H1 (cell line): ENCODE results near the gene EXOSC7. TPM values are rescaled to one million over a fixed set of nuclear protein-coding genes. Genes with fewer than 3 reads are reported as not detected.

ENCODE experiments used
- ATF2 ChIP-seq: IDR thresholded peaks from 2 replicates; pipeline ENCODE4 v1.6.1; 2012; ENCODE audit warnings: low read length, inconsistent platforms
- CTCF ChIP-seq, 3 experiments: IDR thresholded peaks; 1 replicate in 2 of 3; 2 replicates in 1 of 3; pipeline versions ENCODE4 v1.5.1 to v1.6.1; 2011; ENCODE audit warnings: low read length in 3 of 3, mild to moderate bottlenecking in 3 of 3, inconsistent platforms in 2 of 3, low read depth in 1 of 3, moderate library complexity in 1 of 3; ENCODE audit not compliant: insufficient read depth in 1 of 3; ENCODE audit errors: control extremely low read depth in 1 of 3
- HDAC2 ChIP-seq, 2 experiments: fragments of 300-600 bp in 1 of 2; sonication (generic) in 1 of 2; IDR thresholded peaks; 2 replicates each; pipeline ENCODE4 v1.6.1; 2011 to 2012; ENCODE audit warnings: low read depth in 2 of 2, low read length in 2 of 2, mild to moderate bottlenecking in 2 of 2, moderate library complexity in 2 of 2, borderline replicate concordance in 1 of 2, inconsistent platforms in 1 of 2
- KDM4A ChIP-seq: IDR thresholded peaks from one replicate; pipeline ENCODE4 v1.7.1; 2012; ENCODE audit warnings: low read depth, mild to moderate bottlenecking, moderate library complexity, low read length, inconsistent platforms; ENCODE audit not compliant: severe bottlenecking
- NANOG ChIP-seq: IDR thresholded peaks from 2 replicates; pipeline ENCODE4 v1.6.1; 2011; ENCODE audit warnings: low read length, low read depth, mild to moderate bottlenecking, inconsistent platforms; ENCODE audit not compliant: insufficient read depth, poor library complexity, severe bottlenecking
- TBP ChIP-seq: IDR thresholded peaks from 2 replicates; pipeline ENCODE4 v1.6.1; 2011; ENCODE audit warnings: low read depth, low read length, improper control_type of control experiment
- polyA plus RNA-seq, 7 experiments: library from polyadenylated mRNA; depleted of rRNA in 3 of 7; stranded (reverse) in 5 of 7; unstranded in 2 of 7; fragments of >200 nt in 5 of 7; fragments of 200-250 nt in 2 of 7; gene quantifications; 1 replicate in 5 of 7; 2 replicates in 1 of 7; 4 replicates in 1 of 7; pipeline versions ENCODE4 v1.2.1 to v1.2.3, GENCODE V29; 2011 to 2013; ENCODE audit warnings: missing spikeins in 2 of 7, mixed read lengths in 2 of 7
- total RNA-seq: library from RNA; stranded (reverse); fragmentation: NEBNext Ultra II Directional; extraction: Animal tissue kit (Norgen Biotek cat#: 25700); gene quantifications from 2 replicates; pipeline ENCODE4 v1.2.1, GENCODE V29; 2021

The EXOSC7 gene
- total and polyA plus RNA-seq, 2 of the 8 experiments (the other 6 are each of a cell fraction or from before 2014, with no cell fraction given) = 92.7 to 94.5 TPM

GRCh38 chr3:45007091-45007490 lies 31.0 kb downstream of the EXOSC7 start (continued):
- TF ChIP-seq NANOG (no peak), CTCF (IDR thresholded peaks at IDR 0.05; ENCODE audit: control extremely low read depth in 1 of 3, insufficient read depth in 1 of 3, low read depth in 1 of 3, low read length in 3 of 3) (no peak), TBP (no peak), HDAC2 (IDR thresholded peaks at IDR 0.05; ENCODE audit: borderline replicate concordance in 1 of 2, low read depth in 2 of 2, low read length in 2 of 2) (no peak), KDM4A (no peak), ATF2 (no peak)
- TF ChIP-seq, all 59 proteins: peak for 0
